Mucosa of rectum (tissue), 2 donors: Measurements from ENCODE around the gene MB21D2.

Experiments used
- H3K27ac ChIP-seq, 2 donors: one replicate each; pipeline ENCODE4 v1.7.0; 2013; ENCODE audit warnings: inconsistent platforms in 2 of 2, low read depth in 2 of 2, low read length in 2 of 2
- H3K27me3 ChIP-seq, 2 donors: one replicate each; pipeline ENCODE4 v1.7.0; 2013; ENCODE audit warnings: low read length in 2 of 2; ENCODE audit not compliant: control insufficient read depth in 2 of 2, insufficient read depth in 2 of 2
- H3K36me3 ChIP-seq, 2 donors: one replicate each; pipeline ENCODE4 v1.7.0; 2013; ENCODE audit warnings: low read length in 2 of 2; ENCODE audit not compliant: control insufficient read depth in 2 of 2, insufficient read depth in 2 of 2
- H3K4me1 ChIP-seq, 2 donors: one replicate each; pipeline ENCODE4 v1.7.0; 2013; ENCODE audit warnings: low read length in 2 of 2, mild to moderate bottlenecking in 1 of 2; ENCODE audit not compliant: control insufficient read depth in 2 of 2, insufficient read depth in 2 of 2
- H3K4me3 ChIP-seq, 2 donors: one replicate each; pipeline ENCODE4 v1.7.0; 2013; ENCODE audit warnings: low read length in 2 of 2
- H3K9ac ChIP-seq, 2 donors: one replicate each; pipeline ENCODE4 v1.7.0; 2013; ENCODE audit warnings: low read length in 2 of 2, low read depth in 1 of 2, mild to moderate bottlenecking in 1 of 2
- H3K9me3 ChIP-seq, 2 donors: one replicate each; pipeline ENCODE4 v1.7.0; 2013; ENCODE audit warnings: low read length in 2 of 2; ENCODE audit not compliant: control insufficient read depth in 2 of 2
- donor health status: healthy.
- donor health status: Normal muscosa, but diverticular disease.

The MB21D2 gene

DNA sequence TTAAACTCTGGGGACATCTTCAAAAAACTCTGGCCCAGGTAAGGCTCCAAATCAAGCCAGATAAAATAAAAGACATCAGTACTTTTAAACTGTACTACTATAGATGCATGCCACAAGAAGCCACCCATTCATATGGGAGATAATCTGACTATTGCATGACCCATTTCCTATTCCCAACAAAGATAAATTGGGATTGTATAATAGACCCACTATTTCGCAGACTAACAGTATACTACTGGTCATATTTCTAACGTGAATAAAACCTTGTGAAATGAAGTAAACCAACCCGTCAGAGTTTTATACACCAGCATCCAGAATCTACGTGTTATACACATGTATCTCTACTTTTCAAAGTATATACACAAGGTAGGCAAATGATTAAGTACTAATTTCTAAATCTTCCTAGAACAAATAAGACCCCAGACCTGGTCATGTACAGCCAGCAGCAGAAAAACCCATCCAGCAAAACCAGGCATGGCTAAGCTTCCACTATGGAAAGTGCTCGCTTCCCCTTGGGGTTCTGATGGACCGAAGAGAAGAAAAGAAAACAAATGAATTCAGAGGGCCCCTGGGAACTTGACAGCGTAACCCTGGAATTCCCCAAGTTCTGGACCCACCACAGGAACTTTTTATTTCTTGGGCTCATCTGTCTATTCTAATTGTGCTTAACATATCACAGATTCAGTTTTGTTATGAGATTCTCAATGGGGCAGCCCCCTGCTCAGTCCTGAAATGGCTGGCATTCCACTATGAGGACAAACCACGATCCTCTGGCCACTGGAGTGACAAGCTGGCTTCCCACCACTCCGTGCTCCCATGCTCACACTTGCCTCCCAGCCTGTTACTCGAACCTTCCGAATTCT is 69.1 kb downstream of the MB21D2 start:
- Histone ChIP-seq H3K27me3 (no peaks in the 10 kb centered on the region), H3K4me1 (peaks cover 12 to 27% of the 10 kb centered on the region in 2 donors), H3K36me3 (no peaks in the 10 kb centered on the region), H3K4me3 (no peak overlapping the region), H3K9ac (no peak overlapping the region), H3K27ac (no peak overlapping the region), H3K9me3 (no peaks in the 10 kb centered on the region)

DNA sequence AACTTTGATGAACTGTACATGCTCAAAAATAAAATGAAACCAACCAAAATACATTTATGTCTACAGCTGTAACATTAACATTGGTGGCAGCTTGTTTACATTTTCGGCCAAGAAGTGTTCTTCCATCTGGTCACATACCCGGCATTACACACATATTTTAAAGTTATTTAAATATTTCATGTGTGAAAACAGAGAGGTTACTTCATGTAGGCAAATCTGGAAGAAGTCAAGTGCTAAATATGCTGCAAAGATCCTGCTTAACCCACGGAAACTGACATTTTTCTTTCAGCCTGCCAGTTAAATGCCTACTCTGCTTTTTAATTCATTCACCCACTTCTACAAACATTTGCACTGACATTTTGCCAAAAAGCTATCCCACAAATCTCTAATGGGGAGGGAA is 69.7 kb downstream of the MB21D2 start:
- no peaks in the 10 kb centered on the region for H3K36me3 ChIP-seq
- no peak overlapping the region for H3K9ac ChIP-seq
- H3K4me1 ChIP-seq, result peaks cover 12 to 27% of the 10 kb centered on the region in 2 donors
- H3K27me3 ChIP-seq, result no peaks in the 10 kb centered on the region
- no peak overlapping the region for H3K27ac ChIP-seq
- no peak overlapping the region for H3K4me3 ChIP-seq
- no peaks in the 10 kb centered on the region for H3K9me3 ChIP-seq

DNA sequence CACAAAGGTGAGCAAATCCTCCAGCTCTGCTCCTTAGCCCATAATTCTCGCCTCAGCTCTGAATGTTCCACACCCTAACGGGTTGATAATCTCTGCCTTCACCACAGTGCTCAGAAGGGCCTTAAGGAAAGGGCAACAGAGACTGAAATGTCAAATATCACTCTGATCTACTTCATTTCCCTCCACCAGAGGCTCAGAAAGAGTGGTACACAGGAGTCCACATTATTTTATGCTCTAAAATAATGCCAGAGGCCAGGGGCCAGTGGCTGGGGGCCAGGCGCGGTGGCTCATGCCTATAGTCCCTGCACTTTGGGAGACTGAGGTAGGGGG is 72.2 kb downstream of the MB21D2 start:
- H3K4me1 ChIP-seq, result peaks cover 2 to 8% of the 10 kb centered on the region in 2 donors
- H3K9ac ChIP-seq, result no peak overlapping the region

DNA sequence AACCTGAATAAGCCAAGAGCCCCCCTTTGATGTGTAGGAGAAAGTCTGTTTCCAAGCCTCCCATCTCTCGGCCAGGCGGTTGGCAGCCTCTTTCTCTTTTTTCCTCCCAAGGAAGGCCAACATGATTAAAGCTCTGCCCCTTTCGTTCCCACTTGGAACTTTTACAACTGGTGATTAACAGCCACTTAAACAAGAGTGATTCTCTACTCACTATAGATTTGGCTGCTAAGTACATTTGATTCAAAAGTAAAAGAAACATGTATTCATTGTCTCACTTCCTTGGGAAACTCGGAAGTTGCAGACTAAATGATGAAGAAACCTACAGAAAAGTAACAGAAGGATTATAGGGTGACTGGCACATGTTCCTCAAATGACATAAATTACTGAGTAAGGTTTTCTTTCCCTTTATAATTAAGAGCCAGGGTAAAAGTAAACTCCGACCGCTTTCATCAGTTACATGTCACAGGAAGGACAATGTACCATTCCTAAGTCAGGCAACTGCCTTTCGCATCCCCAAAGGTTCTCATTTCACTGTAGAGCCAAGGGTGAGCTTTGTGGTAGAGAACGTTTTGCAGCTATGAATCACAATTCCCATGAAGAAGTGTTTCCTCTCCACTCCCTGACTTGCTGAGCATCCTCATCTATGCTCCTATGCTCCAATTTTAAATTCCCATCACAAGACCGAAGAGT is 72.7 kb downstream of the MB21D2 start:
- H3K36me3 ChIP-seq, result no peaks in the 10 kb centered on the region
- H3K4me1 ChIP-seq, result peaks cover 0 to 2% of the 10 kb centered on the region in 2 donors
- no peak overlapping the region for H3K27ac ChIP-seq
- H3K9ac ChIP-seq, result no peak overlapping the region
- H3K27me3 ChIP-seq, result no peaks in the 10 kb centered on the region
- H3K9me3 ChIP-seq, result no peaks in the 10 kb centered on the region
- H3K4me3 ChIP-seq, result no peak overlapping the region

More for the DNA sequence above, 72.2 kb downstream of the MB21D2 start:
- Histone ChIP-seq H3K27ac (no peak overlapping the region), H3K36me3 (no peaks in the 10 kb centered on the region), H3K4me3 (no peak overlapping the region), H3K9me3 (no peaks in the 10 kb centered on the region), H3K27me3 (no peaks in the 10 kb centered on the region)

DNA sequence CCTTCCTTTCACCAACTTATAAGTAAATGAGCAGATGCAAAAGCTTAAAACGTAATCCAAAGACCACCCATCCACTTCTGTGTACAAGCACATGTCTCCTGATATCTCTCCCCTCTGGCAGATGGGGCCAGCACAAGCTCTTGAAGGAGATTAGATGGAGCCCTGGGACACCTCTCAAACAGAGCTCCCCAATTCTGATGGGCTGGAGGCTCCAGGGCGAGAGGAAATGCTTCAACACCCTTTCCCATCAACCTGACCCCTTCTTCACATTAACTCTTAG is 73.2 kb downstream of the MB21D2 start:
- Histone ChIP-seq H3K36me3 (no peaks in the 10 kb centered on the region), H3K27ac (no peak overlapping the region), H3K27me3 (no peaks in the 10 kb centered on the region), H3K4me3 (no peak overlapping the region), H3K4me1 (no peaks in the 10 kb centered on the region), H3K9ac (no peak overlapping the region), H3K9me3 (no peaks in the 10 kb centered on the region)

DNA sequence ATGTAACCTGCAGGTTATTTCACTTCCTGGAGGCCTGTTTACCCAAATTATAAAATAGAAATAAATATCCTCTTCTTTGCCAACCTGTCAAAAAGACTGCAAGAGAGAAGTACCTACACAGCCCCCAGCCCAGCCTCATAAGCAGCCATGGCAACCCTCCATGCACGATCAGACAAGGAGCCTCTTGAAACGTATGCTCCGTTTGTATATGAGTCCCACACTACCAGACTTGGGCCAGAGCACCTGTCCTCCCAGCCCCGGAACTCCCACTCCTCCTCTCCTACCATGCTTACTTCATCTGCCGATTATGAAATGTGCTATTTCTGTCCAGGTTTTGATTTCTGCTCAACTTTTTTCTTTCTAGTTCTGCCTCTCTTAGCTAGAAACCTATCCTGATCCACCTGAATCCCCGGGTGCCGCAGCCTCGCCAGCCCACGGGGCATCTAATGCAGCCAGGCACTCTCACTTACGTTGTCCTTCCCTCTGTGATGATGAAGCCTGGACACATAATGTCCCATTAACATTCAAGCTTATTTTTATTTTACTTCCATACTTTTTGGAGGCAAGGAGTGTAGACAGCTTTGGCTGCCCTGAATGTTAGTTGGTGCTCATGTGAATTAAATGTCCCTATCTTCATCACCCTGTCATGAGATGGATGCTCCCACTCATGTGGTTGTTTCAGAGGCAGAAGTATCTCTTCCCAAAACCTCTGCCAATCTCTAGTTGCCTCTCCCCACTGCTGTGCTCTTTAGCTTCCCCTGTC is 73.8 kb downstream of the MB21D2 start:
- Histone ChIP-seq H3K36me3 (no peaks in the 10 kb centered on the region), H3K4me1 (no peaks in the 10 kb centered on the region), H3K4me3 (no peak overlapping the region), H3K9ac (no peak overlapping the region), H3K27me3 (no peaks in the 10 kb centered on the region), H3K27ac (no peak overlapping the region), H3K9me3 (no peaks in the 10 kb centered on the region)

DNA sequence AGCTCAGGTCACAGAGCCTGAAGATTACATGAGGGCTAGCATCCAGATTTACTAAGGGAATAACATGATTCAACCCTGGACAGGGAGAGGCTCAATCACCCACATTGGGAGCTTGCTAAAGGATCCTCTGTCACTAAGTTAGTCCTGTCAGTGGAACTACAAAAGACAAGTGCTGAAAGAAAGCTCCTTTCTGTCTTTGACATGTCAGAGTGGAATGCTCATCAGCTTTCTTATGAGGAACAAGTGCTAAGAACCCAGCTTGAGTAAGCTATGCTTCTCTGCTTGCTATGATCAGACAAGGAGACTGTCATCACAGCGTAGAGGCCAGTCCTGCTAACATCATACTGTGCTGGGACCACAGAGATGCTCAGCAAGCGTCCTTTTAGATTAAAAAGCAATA is 74.5 kb downstream of the MB21D2 start:
- Histone ChIP-seq H3K4me3 (no peak overlapping the region), H3K9me3 (no peaks in the 10 kb centered on the region), H3K36me3 (no peaks in the 10 kb centered on the region), H3K27ac (no peak overlapping the region), H3K9ac (no peak overlapping the region), H3K27me3 (no peaks in the 10 kb centered on the region), H3K4me1 (no peaks in the 10 kb centered on the region)

DNA sequence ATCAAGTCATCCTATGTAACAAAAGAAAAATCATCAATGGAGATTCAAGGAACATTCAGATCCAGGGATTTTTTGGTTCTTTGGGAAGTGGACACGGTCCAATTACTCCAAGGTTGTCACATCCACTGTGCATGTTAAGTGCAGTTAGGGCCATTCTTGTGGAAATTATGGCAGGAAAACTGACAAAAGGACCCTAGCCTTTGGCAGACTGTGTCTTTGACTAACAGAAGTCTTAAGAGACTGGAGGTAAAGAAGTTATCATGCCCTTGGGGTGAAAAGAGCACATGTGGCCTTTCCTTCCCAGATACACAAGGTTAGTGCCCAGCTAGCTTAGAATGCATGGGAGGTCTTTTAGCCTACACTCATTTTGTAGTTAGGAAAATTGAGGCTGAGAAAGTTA is 74.9 kb downstream of the MB21D2 start:
- Histone ChIP-seq H3K4me3 (no peak overlapping the region), H3K27me3 (no peaks in the 10 kb centered on the region), H3K4me1 (no peaks in the 10 kb centered on the region), H3K9ac (no peak overlapping the region), H3K27ac (no peak overlapping the region), H3K36me3 (no peaks in the 10 kb centered on the region), H3K9me3 (no peaks in the 10 kb centered on the region)

DNA sequence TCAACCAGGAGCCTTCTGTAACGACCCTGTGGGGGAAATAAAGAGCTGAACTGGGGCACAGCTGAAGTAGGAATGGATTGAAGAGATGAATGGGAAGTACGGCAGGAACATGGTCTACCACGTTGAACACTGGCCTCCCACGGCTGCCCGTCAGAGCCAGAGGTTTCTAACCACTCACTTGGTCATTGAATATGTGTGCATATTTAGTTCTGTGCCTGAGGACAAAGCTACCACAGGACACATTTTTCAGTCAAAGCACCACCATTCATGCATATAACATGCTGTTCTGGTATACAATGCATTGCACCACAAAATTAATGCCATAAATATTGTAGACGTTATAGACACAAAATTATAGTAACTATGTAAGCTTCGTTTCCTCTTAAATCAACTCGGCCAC is 75.5 kb downstream of the MB21D2 start:
- Histone ChIP-seq H3K36me3 (no peaks in the 10 kb centered on the region), H3K4me3 (no peak overlapping the region), H3K27ac (no peak overlapping the region), H3K9me3 (no peaks in the 10 kb centered on the region), H3K27me3 (no peaks in the 10 kb centered on the region), H3K4me1 (no peaks in the 10 kb centered on the region), H3K9ac (no peak overlapping the region)

DNA sequence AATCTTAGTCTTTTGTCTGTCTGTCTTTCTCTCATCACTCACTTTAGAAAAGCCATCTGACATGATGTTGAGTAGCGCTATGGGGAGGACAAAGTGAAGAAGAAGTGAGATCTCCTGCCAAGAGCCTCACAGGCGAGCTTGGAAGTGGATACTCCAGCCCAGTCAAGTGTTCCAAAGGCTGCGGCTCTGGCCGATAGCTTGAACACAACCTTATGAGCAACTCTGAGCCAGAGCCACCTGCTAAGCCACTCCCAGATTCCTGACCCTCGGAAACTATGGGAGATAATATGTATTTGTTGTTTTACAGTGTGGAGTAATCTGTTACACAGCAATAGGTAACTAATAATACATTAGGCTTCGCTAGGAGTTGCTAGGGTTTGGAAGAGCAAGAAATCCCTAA is 76.2 kb downstream of the MB21D2 start:
- Histone ChIP-seq H3K9me3 (no peaks in the 10 kb centered on the region), H3K27ac (no peak overlapping the region), H3K36me3 (no peaks in the 10 kb centered on the region), H3K4me1 (no peaks in the 10 kb centered on the region), H3K4me3 (no peak overlapping the region), H3K9ac (no peak overlapping the region), H3K27me3 (no peaks in the 10 kb centered on the region)
